CD4-positive, alpha-beta T cell (primary cell): ENCODE data around the gene GLB1L2. TPM values are rescaled to one million over a fixed set of nuclear protein-coding genes. Genes with fewer than 3 reads are reported as not detected.
"Not testable (repeated sequence)": the region's sequence is repeated elsewhere in the genome, so short reads cannot be mapped to it uniquely, and the experiment has no call there.

Experiments
- ATAC-seq: fragments of 200-7000 bp; cut with Tn5 transposase; one replicate; pipeline ENCODE4 v1.10.0; 2022; ENCODE audit warnings: mild to moderate bottlenecking; ENCODE audit not compliant: poor library complexity
- CTCF ChIA-PET: fragments of 350-600 bp; sonication (Branson Sonifier 250); formaldehyde crosslinking; loops from one replicate; lab custom pipeline; 2021; ENCODE audit warnings: antibody characterized with exemption, inconsistent platforms; lab: Charles Lee
- POLR2A ChIA-PET: fragments of 350-600 bp; sonication (Branson Sonifier 250); formaldehyde crosslinking; loops from one replicate; lab custom pipeline; 2021; ENCODE audit warnings: antibody characterized with exemption, inconsistent platforms; lab: Charles Lee
- DNase-seq, 14 experiments: peaks; one replicate each; pipeline ENCODE4 v3.0.0-alpha.2; 2013 to 2020; ENCODE audit warnings: mixed read lengths in 2 of 14
- H3K27ac ChIP-seq, 2 donors: one replicate each; pipeline versions ENCODE4 v1.5.1 to v1.7.0; 2013; ENCODE audit warnings: low read length in 2 of 2, low read depth in 1 of 2, mild to moderate bottlenecking in 1 of 2
- H3K27me3 ChIP-seq, 2 experiments: 1 replicate in 1 of 2; 2 replicates in 1 of 2; pipeline versions ENCODE4 v1.6.1 to v1.7.0; 2013; ENCODE audit warnings: low read length in 2 of 2, control low read depth in 1 of 2, mild to moderate bottlenecking in 1 of 2, moderate library complexity in 1 of 2; ENCODE audit not compliant: insufficient read depth in 2 of 2, control insufficient read depth in 1 of 2
- H3K36me3 ChIP-seq: one replicate; pipeline ENCODE4 v1.6.1; 2013; ENCODE audit warnings: low read length, control low read depth; ENCODE audit not compliant: insufficient read depth
- H3K4me1 ChIP-seq: one replicate; pipeline ENCODE4 v1.6.1; 2013; ENCODE audit warnings: low read length, control low read depth; ENCODE audit not compliant: insufficient read depth
- H3K4me3 ChIP-seq: one replicate; pipeline ENCODE4 v1.5.1; 2013; ENCODE audit warnings: mild to moderate bottlenecking, low read length, moderate library complexity
- H3K9me3 ChIP-seq, 2 experiments: 1 replicate in 1 of 2; 2 replicates in 1 of 2; pipeline versions ENCODE4 v1.6.1 to v1.7.0; 2013; ENCODE audit warnings: low read length in 2 of 2, mild to moderate bottlenecking in 2 of 2, control low read depth in 1 of 2, moderate library complexity in 1 of 2; ENCODE audit not compliant: control insufficient read depth in 1 of 2, insufficient read depth in 1 of 2
- H3K27ac Mint-ChIP-seq: one replicate; pipeline ENCODE4 v1.8.0; 2020; ENCODE audit warnings: mixed read lengths
- H3K27me3 Mint-ChIP-seq: one replicate; pipeline ENCODE4 v1.8.0; 2021; ENCODE audit warnings: mixed read lengths
- H3K36me3 Mint-ChIP-seq: one replicate; pipeline ENCODE4 v1.8.0; 2021; ENCODE audit warnings: low read depth, mixed read lengths
- H3K4me1 Mint-ChIP-seq: one replicate; pipeline ENCODE4 v1.8.0; 2021; ENCODE audit warnings: low read depth, mixed read lengths
- H3K4me3 Mint-ChIP-seq: one replicate; pipeline ENCODE4 v1.8.0; 2020; ENCODE audit warnings: mild to moderate bottlenecking, mixed read lengths
- H3K9me3 Mint-ChIP-seq: one replicate; pipeline ENCODE4 v1.8.0; 2020; ENCODE audit warnings: mixed read lengths
- intact Hi-C, 2 experiments: fragments of 100-400 bp; cut with DNase I in 1 of 2; cut with micrococcal nuclease in 1 of 2; formaldehyde crosslinking; loops; one replicate each; pipeline versions ENCODE4 v1.15.1 to v1.9.0; 2023 to 2025; cut with DNase I, micrococcal nuclease
- total RNA-seq, 174 experiments: library from RNA in 2 of 174; stranded (reverse) in 2 of 174; gene quantifications; one replicate each; pipeline ENCODE4 v1.2.3 and lab custom pipeline; 2021 to 2026
- TF ChIP-seq, protein P1 (sequence below): fragments of 200-600 bp; IDR thresholded peaks from one replicate; pipeline ENCODE4 v1.8.0; 2022; ENCODE audit warnings: antibody characterized with exemption, mild to moderate bottlenecking

Gene GLB1L2
- total RNA-seq, 2 experiments from 2014 or later, result 0.59 to 0.63 TPM

DNA sequence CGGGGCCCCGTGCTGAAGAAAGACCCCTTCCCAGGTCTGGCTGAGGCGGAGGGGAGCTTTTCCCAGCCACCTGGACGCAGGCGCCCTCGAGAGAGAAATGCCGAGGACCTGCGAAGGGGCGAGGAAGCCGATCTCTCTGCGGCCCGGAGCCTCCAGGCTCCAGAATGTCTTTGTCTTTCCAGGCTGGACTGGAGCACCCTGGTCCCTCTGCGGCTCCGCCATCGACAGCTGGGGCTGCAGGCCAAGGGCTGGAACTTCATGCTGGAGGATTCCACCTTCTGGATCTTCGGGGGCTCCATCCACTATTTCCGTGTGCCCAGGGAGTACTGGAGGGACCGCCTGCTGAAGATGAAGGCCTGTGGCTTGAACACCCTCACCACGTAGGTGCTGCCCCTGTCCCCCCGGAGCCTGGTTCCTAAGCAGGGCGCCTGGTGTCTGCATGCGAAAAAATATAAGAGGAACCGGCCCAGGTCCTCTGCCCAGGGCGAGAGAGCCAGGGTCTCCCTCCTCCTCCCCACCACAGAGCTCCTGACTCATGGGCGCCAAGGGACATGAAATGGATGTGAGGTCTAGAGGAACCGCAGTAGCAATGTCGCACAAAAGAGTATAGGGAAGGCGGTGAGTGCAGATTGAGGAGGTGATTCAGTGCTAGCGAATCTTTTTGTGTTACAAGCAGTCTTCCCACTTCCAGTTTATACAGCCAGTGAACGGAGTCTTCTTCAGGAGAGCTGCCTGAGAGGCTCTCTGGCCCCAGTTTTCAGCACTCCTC lies 11.0 kb downstream of the GLB1L2 start:
- Histone ChIP-seq H3K9me3 (no peaks in the 10 kb centered on the region), H3K4me1 (no peaks in the 10 kb centered on the region), H3K4me3 (no peak overlapping the region), H3K36me3 (no peaks in the 10 kb centered on the region), H3K27me3 (no peaks in the 10 kb centered on the region), H3K27ac (no peak overlapping the region)
- H3K4me1 Mint-ChIP-seq, result no peaks in the 10 kb centered on the region
- DNase-seq, result no peak
- no peak overlapping the region for H3K27ac Mint-ChIP-seq
- CTCF ChIA-PET, result no interaction called here
- intact Hi-C loops, result no loop called here
- POLR2A ChIA-PET, result no interaction called here
- no peaks in the 10 kb centered on the region for H3K36me3 Mint-ChIP-seq
- H3K4me3 Mint-ChIP-seq, result no peak overlapping the region
- no peaks in the 10 kb centered on the region for H3K27me3 Mint-ChIP-seq
- TF ChIP-seq, protein P1, sequence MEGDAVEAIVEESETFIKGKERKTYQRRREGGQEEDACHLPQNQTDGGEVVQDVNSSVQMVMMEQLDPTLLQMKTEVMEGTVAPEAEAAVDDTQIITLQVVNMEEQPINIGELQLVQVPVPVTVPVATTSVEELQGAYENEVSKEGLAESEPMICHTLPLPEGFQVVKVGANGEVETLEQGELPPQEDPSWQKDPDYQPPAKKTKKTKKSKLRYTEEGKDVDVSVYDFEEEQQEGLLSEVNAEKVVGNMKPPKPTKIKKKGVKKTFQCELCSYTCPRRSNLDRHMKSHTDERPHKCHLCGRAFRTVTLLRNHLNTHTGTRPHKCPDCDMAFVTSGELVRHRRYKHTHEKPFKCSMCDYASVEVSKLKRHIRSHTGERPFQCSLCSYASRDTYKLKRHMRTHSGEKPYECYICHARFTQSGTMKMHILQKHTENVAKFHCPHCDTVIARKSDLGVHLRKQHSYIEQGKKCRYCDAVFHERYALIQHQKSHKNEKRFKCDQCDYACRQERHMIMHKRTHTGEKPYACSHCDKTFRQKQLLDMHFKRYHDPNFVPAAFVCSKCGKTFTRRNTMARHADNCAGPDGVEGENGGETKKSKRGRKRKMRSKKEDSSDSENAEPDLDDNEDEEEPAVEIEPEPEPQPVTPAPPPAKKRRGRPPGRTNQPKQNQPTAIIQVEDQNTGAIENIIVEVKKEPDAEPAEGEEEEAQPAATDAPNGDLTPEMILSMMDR, result no peak
- no peaks in the 10 kb centered on the region for H3K9me3 Mint-ChIP-seq
- ATAC-seq, result no peak

DNA sequence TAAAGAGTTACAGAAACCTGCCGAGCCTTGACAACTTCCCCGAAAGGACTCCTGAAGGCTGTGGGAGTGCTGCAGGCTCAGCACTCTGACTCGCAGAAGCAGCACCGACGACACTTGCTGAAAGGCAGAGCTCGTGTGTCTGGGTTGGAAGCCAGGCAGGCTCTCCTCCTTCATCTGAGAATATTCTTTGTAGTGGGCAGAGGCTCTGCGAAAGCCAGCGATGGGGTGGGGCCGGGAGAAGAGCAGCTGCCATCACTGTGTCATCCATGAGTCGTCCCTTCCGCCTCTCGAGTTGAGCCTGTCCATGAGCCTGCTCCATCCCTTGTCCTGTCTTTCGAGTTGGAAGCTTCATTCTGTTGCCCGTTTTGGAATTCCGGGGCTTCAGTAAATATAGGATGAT lies 11.9 kb downstream of the GLB1L2 start:
- intact Hi-C loops, result no loop called here
- no peak overlapping the region for H3K27ac Mint-ChIP-seq

GRCh38 chr11:134344497-134345236 lies 12.9 kb downstream of the GLB1L2 start:
- H3K4me3 Mint-ChIP-seq, intact Hi-C loops, H3K4me3 ChIP-seq, POLR2A ChIA-PET, CTCF ChIA-PET, H3K36me3 ChIP-seq, H3K27ac Mint-ChIP-seq, H3K4me1 Mint-ChIP-seq, DNase-seq, H3K27ac ChIP-seq, ATAC-seq, H3K27me3 ChIP-seq, H3K9me3 ChIP-seq, H3K9me3 Mint-ChIP-seq, H3K36me3 Mint-ChIP-seq, H3K4me1 ChIP-seq, H3K27me3 Mint-ChIP-seq: not testable (repeated sequence)

More for the DNA sequence above, 11.9 kb downstream of the GLB1L2 start:
- no peaks in the 10 kb centered on the region for H3K27me3 ChIP-seq
- no peak for ATAC-seq
- Mint-ChIP-seq H3K4me1 (no peaks in the 10 kb centered on the region), H3K4me3 (no peak overlapping the region), H3K27me3 (no peaks in the 10 kb centered on the region), H3K9me3 (no peaks in the 10 kb centered on the region), H3K36me3 (no peaks in the 10 kb centered on the region)
- TF ChIP-seq, protein P1, result no peak
- CTCF ChIA-PET, result no interaction called here
- H3K27ac ChIP-seq, result no peak overlapping the region
- H3K9me3 ChIP-seq, result no peaks in the 10 kb centered on the region
- POLR2A ChIA-PET, result no interaction called here
- H3K4me3 ChIP-seq, result no peak overlapping the region
- H3K36me3 ChIP-seq, result no peaks in the 10 kb centered on the region
- DNase-seq, result no peak
- no peaks in the 10 kb centered on the region for H3K4me1 ChIP-seq
